IMR-90 (cell line): ENCODE measurements around the gene CELSR1. TPM values are rescaled to one million over a fixed set of nuclear protein-coding genes. Genes with fewer than 3 reads are reported as not detected.

ENCODE experiments used
- ATAC-seq: fragments of 200-7000 bp; cut with Tn5 transposase; 2 replicates; pipeline ENCODE4 v1.9.1; 2020; ENCODE audit warnings: low read depth, mild to moderate bottlenecking, moderate library complexity
- BruUV-seq: library from RNA; stranded (reverse); fragments of 400-500 nt; replicated peaks from 2 replicates; lab custom pipeline; 2021; lab: Mats Ljungman, UMichigan
- CTCF ChIA-PET: fragments of 300-600 bp; formaldehyde crosslinking; extraction: SDS; loops from one replicate; lab custom pipeline; 2021; ENCODE audit warnings: antibody characterized with exemption; lab: Yijun Ruan, JAX
- POLR2A ChIA-PET: fragments of 300-600 bp; sonication (Branson Sonifier 250); formaldehyde crosslinking; loops from one replicate; lab custom pipeline; 2022; ENCODE audit warnings: antibody characterized with exemption; ENCODE audit not compliant: unreplicated experiment; lab: Charles Lee
- DNase-seq: peaks from one replicate; pipeline ENCODE4 v3.0.0; 2013
- H2AFZ ChIP-seq: replicated peaks from 2 replicates; pipeline ENCODE3; 2013; ENCODE audit warnings: low read length, mild to moderate bottlenecking; ENCODE audit not compliant: poor library complexity
- H2AK5ac ChIP-seq: 2 replicates; pipeline ENCODE4 v1.6.1; 2013; ENCODE audit warnings: low read depth, low read length, inconsistent platforms
- H2AK9ac ChIP-seq: replicated peaks from 2 replicates; pipeline ENCODE3; 2013; ENCODE audit warnings: mild to moderate bottlenecking, low read depth, low read length, moderate library complexity; ENCODE audit not compliant: poor library complexity
- H2BK120ac ChIP-seq: 2 replicates; pipeline ENCODE4 v1.6.1; 2013; ENCODE audit warnings: low read depth, low read length, inconsistent platforms
- H2BK15ac ChIP-seq: 3 replicates; pipeline ENCODE4 v1.6.1; 2013; ENCODE audit warnings: low read depth, low read length, inconsistent platforms
- H2BK20ac ChIP-seq: 2 replicates; pipeline ENCODE4 v1.6.1; 2013; ENCODE audit warnings: low read depth, mild to moderate bottlenecking, inconsistent platforms, low read length, moderate library complexity
- H2BK5ac ChIP-seq: 2 replicates; pipeline ENCODE4 v1.6.1; 2013; ENCODE audit warnings: mild to moderate bottlenecking, low read depth, low read length, inconsistent platforms; ENCODE audit not compliant: poor library complexity, severe bottlenecking
- H3K14ac ChIP-seq: replicated peaks from 2 replicates; pipeline ENCODE4 v1.6.1; 2013; ENCODE audit warnings: low read depth, low read length, inconsistent platforms
- H3K18ac ChIP-seq: 2 replicates; pipeline ENCODE4 v1.6.1; 2013; ENCODE audit warnings: low read depth, low read length, control low read depth
- H3K23ac ChIP-seq: 2 replicates; pipeline ENCODE4 v1.6.1; 2013; ENCODE audit warnings: low read depth, low read length, inconsistent platforms
- H3K27ac ChIP-seq: 2 replicates; pipeline ENCODE4 v1.5.1; 2013; ENCODE audit warnings: mild to moderate bottlenecking, control low read depth, low read length; ENCODE audit not compliant: insufficient read depth
- H3K27me3 ChIP-seq: 2 replicates; pipeline ENCODE4 v1.6.1; 2013; ENCODE audit warnings: low read length; ENCODE audit not compliant: control insufficient read depth, insufficient read depth
- H3K36me3 ChIP-seq: 2 replicates; pipeline ENCODE4 v1.6.1; 2013; ENCODE audit warnings: low read length, mixed read lengths; ENCODE audit not compliant: control insufficient read depth, insufficient read depth
- H3K4ac ChIP-seq: 2 replicates; pipeline ENCODE4 v1.6.1; 2013; ENCODE audit warnings: low read depth, low read length, inconsistent platforms
- H3K4me1 ChIP-seq: 2 replicates; pipeline ENCODE4 v1.6.1; 2013; ENCODE audit warnings: low read length, mixed read lengths; ENCODE audit not compliant: control insufficient read depth, insufficient read depth
- H3K4me2 ChIP-seq: 2 replicates; pipeline ENCODE4 v1.6.1; 2013; ENCODE audit warnings: low read depth, mild to moderate bottlenecking, control low read depth, low read length, moderate library complexity
- H3K4me3 ChIP-seq: 2 replicates; pipeline ENCODE4 v1.5.1; 2013; ENCODE audit warnings: low read depth, mild to moderate bottlenecking, control low read depth, low read length, moderate library complexity; ENCODE audit not compliant: insufficient read depth
- H3K56ac ChIP-seq: 2 replicates; pipeline ENCODE4 v1.6.1; 2013; ENCODE audit warnings: low read length, inconsistent platforms; ENCODE audit not compliant: insufficient read depth; ENCODE audit errors: extremely low read depth
- H3K79me1 ChIP-seq, 2 experiments: 2 replicates each; pipeline ENCODE4 v1.6.1; 2013; ENCODE audit warnings: low read length in 2 of 2, inconsistent platforms in 1 of 2, low read depth in 1 of 2
- H3K9ac ChIP-seq: 2 replicates; pipeline ENCODE4 v1.6.1; 2013; ENCODE audit warnings: low read depth, low read length, control low read depth
- H3K9me1 ChIP-seq: 2 replicates; pipeline ENCODE4 v1.6.1; 2013; ENCODE audit warnings: low read length, inconsistent platforms; ENCODE audit not compliant: insufficient read depth
- H3K9me3 ChIP-seq: 2 replicates; pipeline ENCODE4 v1.6.1; 2013; ENCODE audit warnings: low read length; ENCODE audit not compliant: control insufficient read depth, insufficient read depth
- H4K20me1 ChIP-seq: 2 replicates; pipeline ENCODE4 v1.6.1; 2013; ENCODE audit warnings: low read length, inconsistent platforms; ENCODE audit not compliant: insufficient read depth
- H4K5ac ChIP-seq: 2 replicates; pipeline ENCODE4 v1.6.1; 2013; ENCODE audit warnings: mild to moderate bottlenecking, low read depth, low read length, control low read depth
- H4K8ac ChIP-seq, 2 experiments: 2 replicates each; pipeline ENCODE4 v1.6.1; 2013; ENCODE audit warnings: low read depth in 2 of 2, low read length in 2 of 2, control low read depth in 1 of 2, inconsistent platforms in 1 of 2
- H4K91ac ChIP-seq: 2 replicates; pipeline ENCODE4 v1.6.1; 2013; ENCODE audit warnings: low read depth, low read length, inconsistent platforms; ENCODE audit not compliant: insufficient read depth
- BHLHE40 ChIP-seq: fragments of 150-350 bp; IDR thresholded peaks from 2 replicates; pipeline ENCODE4 v1.6.1; 2016; ENCODE audit warnings: mild to moderate bottlenecking, low read depth, low read length
- CEBPB ChIP-seq: IDR thresholded peaks from 2 replicates; pipeline ENCODE4 v1.6.1; 2012; ENCODE audit warnings: low read depth, low read length, improper control_type of control experiment
- CTCF ChIP-seq: conservative IDR thresholded peaks from 2 replicates; pipeline ENCODE4 v1.5.1; 2012; ENCODE audit warnings: mild to moderate bottlenecking, low read depth, low read length, improper control_type of control experiment
- ELK1 ChIP-seq: fragments of 150-350 bp; IDR thresholded peaks from 2 replicates; pipeline ENCODE4 v1.6.1; 2016; ENCODE audit warnings: low read depth, mild to moderate bottlenecking, low read length, moderate library complexity, borderline replicate concordance
- FOS ChIP-seq: fragments of 150-350 bp; IDR thresholded peaks from 2 replicates; pipeline ENCODE4 v1.6.1; 2016; ENCODE audit warnings: low read depth, low read length
- MAZ ChIP-seq: IDR thresholded peaks from 2 replicates; pipeline ENCODE4 v1.6.1; 2012; ENCODE audit warnings: low read depth, mild to moderate bottlenecking, low read length, improper control_type of control experiment, moderate library complexity, borderline replicate concordance
- MXI1 ChIP-seq: IDR thresholded peaks from 2 replicates; pipeline ENCODE4 v1.6.1; 2012; ENCODE audit warnings: low read depth, mild to moderate bottlenecking, low read length, moderate library complexity, borderline replicate concordance
- NFE2L2 ChIP-seq: fragments of 150-350 bp; IDR thresholded peaks from 2 replicates; pipeline ENCODE4 v1.6.1; 2016; ENCODE audit warnings: low read depth, mild to moderate bottlenecking, low read length
- POLR2A ChIP-seq: IDR thresholded peaks from 2 replicates; pipeline ENCODE4 v1.6.1; 2012; ENCODE audit warnings: mild to moderate bottlenecking, low read depth, low read length
- RAD21 ChIP-seq: IDR thresholded peaks from 2 replicates; pipeline ENCODE4 v1.6.1; 2012; ENCODE audit warnings: low read length, improper control_type of control experiment
- RCOR1 ChIP-seq: IDR thresholded peaks from 2 replicates; pipeline ENCODE4 v1.6.1; 2012; ENCODE audit warnings: mild to moderate bottlenecking, low read length, improper control_type of control experiment; ENCODE audit not compliant: insufficient replicate concordance
- RFX5 ChIP-seq: IDR thresholded peaks from 2 replicates; pipeline ENCODE4 v1.8.0; 2012; ENCODE audit warnings: low read depth, mild to moderate bottlenecking, low read length, moderate library complexity
- SMC3 ChIP-seq: fragments of 150-350 bp; IDR thresholded peaks from 2 replicates; pipeline ENCODE4 v1.6.1; 2016; ENCODE audit warnings: low read depth, mild to moderate bottlenecking, antibody characterized with exemption, low read length, moderate library complexity
- USF2 ChIP-seq: fragments of 150-350 bp; IDR thresholded peaks from 2 replicates; pipeline ENCODE4 v1.6.1; 2017; ENCODE audit warnings: mild to moderate bottlenecking, antibody characterized with exemption, low read length, low read depth
- WGBS, 2 experiments: methylation state at CpG; one replicate each; pipeline versions ENCODE4 v1.1.5 to v1.1.7; 2013; ENCODE audit warnings: missing lambda C conversion rate in 2 of 2; ENCODE audit not compliant: insufficient read length in 1 of 2; ENCODE audit errors: extremely low coverage in 2 of 2; 5-methylcytosine and 5-hydroxymethylcytosine counted together
- dilution Hi-C: fragments of 300-500 bp; cut with HindIII; formaldehyde crosslinking; loops from one replicate; pipeline ENCODE4 v1.14.3; 2018; ENCODE audit warnings: low sequenced_read_pairs; ENCODE audit not compliant: unreplicated experiment
- in situ Hi-C: fragments of 300-500 bp; cut with MboI; formaldehyde crosslinking; loops from 3 replicates; pipeline ENCODE4 v1.14.3; 2019; ENCODE audit warnings: low sequenced_read_pairs, inconsistent platforms, mixed read lengths
- intact Hi-C: fragments of 100-400 bp; cut with micrococcal nuclease; formaldehyde crosslinking; loops from 2 replicates; pipeline ENCODE4 v1.10.0; 2022
- polyA plus RNA-seq, 3 experiments: library from polyadenylated mRNA; depleted of rRNA; stranded (reverse); fragments of >200 nt; gene quantifications; 2 replicates each; pipeline ENCODE4 v1.2.3, GENCODE V29; 2012; ENCODE audit warnings: low replicate concordance in 1 of 3
- total RNA-seq: library from RNA; depleted of rRNA; stranded (reverse); fragments of >200 nt; gene quantifications from 2 replicates; pipeline ENCODE4 v1.2.3, GENCODE V29; 2012

CELSR1 gene
- total and polyA plus RNA-seq, 2 of the 4 experiments (the other 2 are of a cell fraction), result 0.36 to 0.82 TPM

GRCh38 chr22:46522797-46523196 lies 14.6 kb downstream of the CELSR1 start:
- Histone ChIP-seq H2AK5ac (no peak overlapping the region), H4K5ac (no peak overlapping the region), H4K8ac (no peak overlapping the region), H3K56ac (no peak overlapping the region), H3K4me3 (no peak overlapping the region), H3K4me2 (no peak overlapping the region), H3K36me3 (no peaks in the 10 kb centered on the region), H3K79me1 (no peaks in the 10 kb centered on the region), H3K27me3 (peaks cover 26% of the 10 kb centered on the region), H3K27ac (no peak overlapping the region), H2BK120ac (no peak overlapping the region), H3K9me3 (no peaks in the 10 kb centered on the region), H2BK15ac (no peak overlapping the region), H3K9ac (no peak overlapping the region), H4K91ac (no peak overlapping the region), H3K4ac (no peak overlapping the region), H2BK20ac (no peak overlapping the region), H2BK5ac (no peak overlapping the region), H2AK9ac (no peak overlapping the region), H3K9me1 (no peaks in the 10 kb centered on the region), H3K4me1 (no peaks in the 10 kb centered on the region), H4K20me1 (no peaks in the 10 kb centered on the region), H3K18ac (no peak overlapping the region), H3K14ac (no peak overlapping the region), H2AFZ (no peak overlapping the region), H3K23ac (no peak overlapping the region)
- ChIA-PET POLR2A (no interaction called here), CTCF (no interaction called here)
- DNase-seq (no peak), ATAC-seq (no peak)
- WGBS, 2 experiments, result no CpG with 5 or more reads among the region's 8 CpGs
- intact Hi-C loops, result loop anchor here (10.0 kb wide), 1 partner anchor 128 kb away; no protein-coding TSS in a partner anchor
- no peak for TF ChIP-seq MXI1
- no peak for TF ChIP-seq BHLHE40
- TF ChIP-seq CEBPB, result no peak
- TF ChIP-seq MAZ, result no peak
- no peak for TF ChIP-seq NFE2L2
- no peak for TF ChIP-seq USF2
- TF ChIP-seq RCOR1, result no peak
- TF ChIP-seq POLR2A, result no peak
- no peak for TF ChIP-seq RFX5
- no peak for TF ChIP-seq FOS
- TF ChIP-seq RAD21, result no peak
- no peak for TF ChIP-seq SMC3
- no peak for TF ChIP-seq ELK1
- TF ChIP-seq CTCF, result no peak
- no TSS peak for BruUV-seq
- dilution Hi-C loops, result no loop called here
- in situ Hi-C loops, result no loop called here
